Right ventricle myocardium inferior (tissue), 1 donor: ENCODE measurements around the gene AARS1. TPM values are rescaled to one million over a fixed set of nuclear protein-coding genes. Genes with fewer than 3 reads are reported as not detected.

Experiments
- total RNA-seq: library from RNA; stranded (reverse); fragmentation: NEBNext Ultra II Directional; extraction: Animal tissue kit (Norgen Biotek cat#: 25700); gene quantifications from one replicate; pipeline ENCODE4 v1.2.1, GENCODE V29; 2021
- donor health status: DM: no; HTN: yes; CAD: no; lungs with severe emphysema.

Gene AARS1
- total RNA-seq, 1 donor from 2014 or later: 61.7 TPM

Other genes starting within 250 kb of the AARS1 start
- gene PDPR, start 175.2 kb downstream of the AARS1 start, total RNA-seq: 17.2 TPM
- not detected for gene CLEC18C, start 115.7 kb downstream of the AARS1 start, total RNA-seq
- gene EXOSC6, start 37.6 kb downstream of the AARS1 start, total RNA-seq: 11.0 TPM
- 14.1 TPM for gene DDX19B, start 9.7 kb upstream of the AARS1 start, total RNA-seq
- gene DDX19A, start 57.4 kb upstream of the AARS1 start, total RNA-seq: 23.3 TPM
- gene ST3GAL2, start 149.6 kb upstream of the AARS1 start, total RNA-seq: 25.6 TPM
- gene FCSK, start 165.1 kb upstream of the AARS1 start, total RNA-seq: 7.5 TPM
- gene COG4, start 234.0 kb upstream of the AARS1 start, total RNA-seq: 46.5 TPM
- gene SF3B3, start 234.3 kb upstream of the AARS1 start, total RNA-seq: 131 TPM